ENCODE data around the gene HK1. TPM values are rescaled to one million over a fixed set of nuclear protein-coding genes. Genes with fewer than 3 reads are reported as not detected.
A peak's percentile ranks its signal among the peaks of the same experiment; 100 is the strongest.

The HK1 gene
- total RNA-seq, 2 donors from 2014 or later, result 186 to 228 TPM

DNA sequence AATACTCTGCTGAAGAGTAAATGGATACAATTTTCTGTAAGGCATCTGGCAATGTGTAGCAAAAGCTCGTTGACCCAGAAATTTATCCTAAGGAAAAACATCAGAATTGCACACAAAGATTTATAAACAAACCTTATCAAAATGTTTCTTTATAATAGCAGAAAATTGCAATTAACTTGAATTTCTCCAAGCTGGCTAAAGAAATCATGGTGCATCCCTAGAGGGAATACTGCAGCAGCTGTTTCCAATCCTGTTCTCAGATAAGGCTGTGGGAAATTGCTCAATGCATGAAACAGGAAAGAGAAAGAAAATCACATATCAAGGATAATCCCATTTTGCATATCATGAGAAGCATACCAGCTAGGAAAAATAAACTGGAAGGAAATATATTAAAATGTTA is 119.7 kb downstream of the HK1 start:
- TF ChIP-seq, protein P1, sequence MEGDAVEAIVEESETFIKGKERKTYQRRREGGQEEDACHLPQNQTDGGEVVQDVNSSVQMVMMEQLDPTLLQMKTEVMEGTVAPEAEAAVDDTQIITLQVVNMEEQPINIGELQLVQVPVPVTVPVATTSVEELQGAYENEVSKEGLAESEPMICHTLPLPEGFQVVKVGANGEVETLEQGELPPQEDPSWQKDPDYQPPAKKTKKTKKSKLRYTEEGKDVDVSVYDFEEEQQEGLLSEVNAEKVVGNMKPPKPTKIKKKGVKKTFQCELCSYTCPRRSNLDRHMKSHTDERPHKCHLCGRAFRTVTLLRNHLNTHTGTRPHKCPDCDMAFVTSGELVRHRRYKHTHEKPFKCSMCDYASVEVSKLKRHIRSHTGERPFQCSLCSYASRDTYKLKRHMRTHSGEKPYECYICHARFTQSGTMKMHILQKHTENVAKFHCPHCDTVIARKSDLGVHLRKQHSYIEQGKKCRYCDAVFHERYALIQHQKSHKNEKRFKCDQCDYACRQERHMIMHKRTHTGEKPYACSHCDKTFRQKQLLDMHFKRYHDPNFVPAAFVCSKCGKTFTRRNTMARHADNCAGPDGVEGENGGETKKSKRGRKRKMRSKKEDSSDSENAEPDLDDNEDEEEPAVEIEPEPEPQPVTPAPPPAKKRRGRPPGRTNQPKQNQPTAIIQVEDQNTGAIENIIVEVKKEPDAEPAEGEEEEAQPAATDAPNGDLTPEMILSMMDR (IDR thresholded peaks at IDR 0.05), result no peak
- Histone ChIP-seq H3K27ac (peak overlapping the region in 1 of 2 donors; percentile 63), H3K4me3 (no peak overlapping the region), H3K36me3 (peaks cover 90% of the 10 kb centered on the region), H3K9me3 (no peaks in the 10 kb centered on the region), H3K27me3 (no peaks in the 10 kb centered on the region), H3K4me1 (peaks cover 0 to 26% of the 10 kb centered on the region in 2 donors)
- no peak for DNase-seq (ENCODE audit: low spot score)

DNA sequence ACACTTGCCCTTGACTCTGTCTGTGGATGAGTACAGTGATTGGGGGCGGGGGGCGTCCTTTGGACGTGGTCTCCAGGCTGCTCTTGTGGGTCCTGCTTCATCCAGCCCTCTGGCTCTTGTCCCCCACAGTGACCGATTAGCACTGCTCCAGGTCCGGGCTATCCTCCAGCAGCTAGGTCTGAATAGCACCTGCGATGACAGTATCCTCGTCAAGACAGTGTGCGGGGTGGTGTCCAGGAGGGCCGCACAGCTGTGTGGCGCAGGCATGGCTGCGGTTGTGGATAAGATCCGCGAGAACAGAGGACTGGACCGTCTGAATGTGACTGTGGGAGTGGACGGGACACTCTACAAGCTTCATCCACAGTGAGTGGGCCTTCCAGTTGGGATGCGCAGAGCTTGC is 120.2 kb downstream of the HK1 start:
- TF ChIP-seq, protein P1 (IDR thresholded peaks at IDR 0.05), result no peak
- peaks cover 0 to 27% of the 10 kb centered on the region in 2 donors for H3K4me1 ChIP-seq
- no peak overlapping the region for H3K4me3 ChIP-seq
- H3K9me3 ChIP-seq, result no peaks in the 10 kb centered on the region
- no peaks in the 10 kb centered on the region for H3K27me3 ChIP-seq
- H3K36me3 ChIP-seq, result peaks cover 87% of the 10 kb centered on the region
- peak overlapping the region; percentile 40 to 63 for H3K27ac ChIP-seq
- no peak for DNase-seq (ENCODE audit: low spot score)

DNA sequence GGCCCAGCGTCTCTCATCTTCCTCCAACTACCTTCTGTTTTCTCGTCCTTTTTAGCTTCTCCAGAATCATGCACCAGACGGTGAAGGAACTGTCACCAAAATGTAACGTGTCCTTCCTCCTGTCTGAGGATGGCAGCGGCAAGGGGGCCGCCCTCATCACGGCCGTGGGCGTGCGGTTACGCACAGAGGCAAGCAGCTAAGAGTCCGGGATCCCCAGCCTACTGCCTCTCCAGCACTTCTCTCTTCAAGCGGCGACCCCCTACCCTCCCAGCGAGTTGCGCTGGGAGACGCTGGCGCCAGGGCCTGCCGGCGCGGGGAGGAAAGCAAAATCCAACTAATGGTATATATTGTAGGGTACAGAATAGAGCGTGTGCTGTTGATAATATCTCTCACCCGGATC is 122.6 kb downstream of the HK1 start:
- no peak for DNase-seq (ENCODE audit: low spot score)
- Histone ChIP-seq H3K27ac (no peak overlapping the region), H3K27me3 (no peaks in the 10 kb centered on the region), H3K9me3 (no peaks in the 10 kb centered on the region), H3K36me3 (peaks cover 63% of the 10 kb centered on the region), H3K4me1 (peaks cover 0 to 41% of the 10 kb centered on the region in 2 donors), H3K4me3 (no peak overlapping the region)
- TF ChIP-seq, protein P1 (IDR thresholded peaks at IDR 0.05), result no peak

DNA sequence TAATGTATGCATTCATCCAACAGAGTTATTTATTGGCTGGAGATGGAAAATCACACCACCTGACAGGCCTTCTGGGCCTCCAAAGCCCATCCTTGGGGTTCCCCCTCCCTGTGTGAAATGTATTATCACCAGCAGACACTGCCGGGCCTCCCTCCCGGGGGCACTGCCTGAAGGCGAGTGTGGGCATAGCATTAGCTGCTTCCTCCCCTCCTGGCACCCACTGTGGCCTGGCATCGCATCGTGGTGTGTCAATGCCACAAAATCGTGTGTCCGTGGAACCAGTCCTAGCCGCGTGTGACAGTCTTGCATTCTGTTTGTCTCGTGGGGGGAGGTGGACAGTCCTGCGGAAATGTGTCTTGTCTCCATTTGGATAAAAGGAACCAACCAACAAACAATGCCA is 123.1 kb downstream of the HK1 start:
- no peak overlapping the region for H3K27ac ChIP-seq

DNA sequence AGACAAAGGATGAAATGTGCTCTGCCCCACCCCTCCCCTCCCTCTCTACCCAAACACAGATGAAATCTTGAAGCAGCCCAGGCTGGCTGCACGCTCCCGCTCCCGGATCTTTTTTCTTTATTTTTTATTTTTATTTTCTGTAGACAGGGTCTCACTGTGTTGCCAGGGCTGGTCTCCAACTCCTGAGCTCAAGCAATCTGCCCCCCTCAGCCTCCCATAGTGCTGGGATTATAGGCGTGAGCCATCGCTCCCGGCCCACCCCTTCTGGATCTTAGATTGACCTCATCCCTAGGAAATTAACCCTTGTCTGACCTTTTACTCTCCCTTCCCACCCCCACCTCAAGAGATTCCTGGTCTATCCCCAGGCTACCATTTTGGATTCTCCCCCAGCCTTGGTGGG is 124.1 kb downstream of the HK1 start:
- H3K27ac ChIP-seq, result no peak overlapping the region
- no peak overlapping the region for H3K4me3 ChIP-seq
- TF ChIP-seq, protein P1 (IDR thresholded peaks at IDR 0.05), result no peak
- H3K36me3 ChIP-seq, result peaks cover 48% of the 10 kb centered on the region
- H3K27me3 ChIP-seq, result no peaks in the 10 kb centered on the region
- no peak for DNase-seq (ENCODE audit: low spot score)
- peaks cover 0 to 50% of the 10 kb centered on the region in 2 donors for H3K4me1 ChIP-seq
- no peaks in the 10 kb centered on the region for H3K9me3 ChIP-seq

More for the DNA sequence above, 123.1 kb downstream of the HK1 start:
- Histone ChIP-seq H3K4me1 (peaks cover 0 to 46% of the 10 kb centered on the region in 2 donors), H3K36me3 (peaks cover 58% of the 10 kb centered on the region), H3K4me3 (no peak overlapping the region), H3K27me3 (no peaks in the 10 kb centered on the region), H3K9me3 (no peaks in the 10 kb centered on the region)
- TF ChIP-seq, protein P1 (IDR thresholded peaks at IDR 0.05), result no peak
- DNase-seq (ENCODE audit: low spot score), result no peak

DNA sequence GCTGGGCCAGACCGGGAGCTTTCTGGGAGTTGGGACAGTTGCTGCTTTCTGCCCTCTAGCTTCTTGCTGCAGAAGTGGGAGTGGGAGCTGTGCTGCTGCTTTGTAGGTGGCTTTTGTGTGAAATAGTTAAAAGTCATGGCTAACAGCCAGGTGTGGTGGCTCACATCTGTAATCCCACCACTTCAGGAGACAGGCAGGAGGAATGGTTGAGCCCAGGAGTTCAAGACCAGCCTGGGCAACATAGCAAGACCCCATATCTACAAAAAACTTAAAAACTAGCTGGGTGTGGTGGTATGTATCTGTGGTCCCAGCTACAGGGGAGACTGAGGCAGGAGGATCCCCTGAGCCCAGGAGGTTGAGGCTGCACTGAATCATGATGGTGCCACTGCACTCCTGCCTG is 124.8 kb downstream of the HK1 start:
- Histone ChIP-seq H3K4me3 (no peak overlapping the region), H3K27me3 (no peaks in the 10 kb centered on the region), H3K36me3 (peaks cover 41% of the 10 kb centered on the region), H3K27ac (no peak overlapping the region), H3K4me1 (peaks cover 0 to 53% of the 10 kb centered on the region in 2 donors), H3K9me3 (no peaks in the 10 kb centered on the region)
- TF ChIP-seq, protein P1 (IDR thresholded peaks at IDR 0.05), result no peak
- DNase-seq (ENCODE audit: low spot score), result no peak
